IMR-90 (cell line): Measurements from ENCODE around the gene ATP13A1. TPM values are rescaled to one million over a fixed set of nuclear protein-coding genes. Genes with fewer than 3 reads are reported as not detected.
"Not testable (repeated sequence)": the region's sequence is repeated elsewhere in the genome, so short reads cannot be mapped to it uniquely, and the experiment has no call there.

ENCODE experiments used
- ATAC-seq: fragments of 200-7000 bp; cut with Tn5 transposase; 2 replicates; pipeline ENCODE4 v1.9.1; 2020; ENCODE audit warnings: low read depth, mild to moderate bottlenecking, moderate library complexity
- BruUV-seq: library from RNA; stranded (reverse); fragments of 400-500 nt; replicated peaks from 2 replicates; lab custom pipeline; 2021; lab: Mats Ljungman, UMichigan
- CTCF ChIA-PET: fragments of 300-600 bp; formaldehyde crosslinking; extraction: SDS; loops from one replicate; lab custom pipeline; 2021; ENCODE audit warnings: antibody characterized with exemption; lab: Yijun Ruan, JAX
- POLR2A ChIA-PET: fragments of 300-600 bp; sonication (Branson Sonifier 250); formaldehyde crosslinking; loops from one replicate; lab custom pipeline; 2022; ENCODE audit warnings: antibody characterized with exemption; ENCODE audit not compliant: unreplicated experiment; lab: Charles Lee
- DNase-seq: peaks from one replicate; pipeline ENCODE4 v3.0.0; 2013
- H2AFZ ChIP-seq: replicated peaks from 2 replicates; pipeline ENCODE3; 2013; ENCODE audit warnings: low read length, mild to moderate bottlenecking; ENCODE audit not compliant: poor library complexity
- H2AK5ac ChIP-seq: 2 replicates; pipeline ENCODE4 v1.6.1; 2013; ENCODE audit warnings: low read depth, low read length, inconsistent platforms
- H2AK9ac ChIP-seq: replicated peaks from 2 replicates; pipeline ENCODE3; 2013; ENCODE audit warnings: mild to moderate bottlenecking, low read depth, low read length, moderate library complexity; ENCODE audit not compliant: poor library complexity
- H2BK120ac ChIP-seq: 2 replicates; pipeline ENCODE4 v1.6.1; 2013; ENCODE audit warnings: low read depth, low read length, inconsistent platforms
- H2BK15ac ChIP-seq: 3 replicates; pipeline ENCODE4 v1.6.1; 2013; ENCODE audit warnings: low read depth, low read length, inconsistent platforms
- H2BK20ac ChIP-seq: 2 replicates; pipeline ENCODE4 v1.6.1; 2013; ENCODE audit warnings: low read depth, mild to moderate bottlenecking, inconsistent platforms, low read length, moderate library complexity
- H2BK5ac ChIP-seq: 2 replicates; pipeline ENCODE4 v1.6.1; 2013; ENCODE audit warnings: mild to moderate bottlenecking, low read depth, low read length, inconsistent platforms; ENCODE audit not compliant: poor library complexity, severe bottlenecking
- H3K14ac ChIP-seq: replicated peaks from 2 replicates; pipeline ENCODE4 v1.6.1; 2013; ENCODE audit warnings: low read depth, low read length, inconsistent platforms
- H3K18ac ChIP-seq: 2 replicates; pipeline ENCODE4 v1.6.1; 2013; ENCODE audit warnings: low read depth, low read length, control low read depth
- H3K23ac ChIP-seq: 2 replicates; pipeline ENCODE4 v1.6.1; 2013; ENCODE audit warnings: low read depth, low read length, inconsistent platforms
- H3K27ac ChIP-seq: 2 replicates; pipeline ENCODE4 v1.5.1; 2013; ENCODE audit warnings: mild to moderate bottlenecking, control low read depth, low read length; ENCODE audit not compliant: insufficient read depth
- H3K27me3 ChIP-seq: 2 replicates; pipeline ENCODE4 v1.6.1; 2013; ENCODE audit warnings: low read length; ENCODE audit not compliant: control insufficient read depth, insufficient read depth
- H3K36me3 ChIP-seq: 2 replicates; pipeline ENCODE4 v1.6.1; 2013; ENCODE audit warnings: low read length, mixed read lengths; ENCODE audit not compliant: control insufficient read depth, insufficient read depth
- H3K4ac ChIP-seq: 2 replicates; pipeline ENCODE4 v1.6.1; 2013; ENCODE audit warnings: low read depth, low read length, inconsistent platforms
- H3K4me1 ChIP-seq: 2 replicates; pipeline ENCODE4 v1.6.1; 2013; ENCODE audit warnings: low read length, mixed read lengths; ENCODE audit not compliant: control insufficient read depth, insufficient read depth
- H3K4me2 ChIP-seq: 2 replicates; pipeline ENCODE4 v1.6.1; 2013; ENCODE audit warnings: low read depth, mild to moderate bottlenecking, control low read depth, low read length, moderate library complexity
- H3K4me3 ChIP-seq: 2 replicates; pipeline ENCODE4 v1.5.1; 2013; ENCODE audit warnings: low read depth, mild to moderate bottlenecking, control low read depth, low read length, moderate library complexity; ENCODE audit not compliant: insufficient read depth
- H3K56ac ChIP-seq: 2 replicates; pipeline ENCODE4 v1.6.1; 2013; ENCODE audit warnings: low read length, inconsistent platforms; ENCODE audit not compliant: insufficient read depth; ENCODE audit errors: extremely low read depth
- H3K79me1 ChIP-seq, 2 experiments: 2 replicates each; pipeline ENCODE4 v1.6.1; 2013; ENCODE audit warnings: low read length in 2 of 2, inconsistent platforms in 1 of 2, low read depth in 1 of 2
- H3K9ac ChIP-seq: 2 replicates; pipeline ENCODE4 v1.6.1; 2013; ENCODE audit warnings: low read depth, low read length, control low read depth
- H3K9me1 ChIP-seq: 2 replicates; pipeline ENCODE4 v1.6.1; 2013; ENCODE audit warnings: low read length, inconsistent platforms; ENCODE audit not compliant: insufficient read depth
- H3K9me3 ChIP-seq: 2 replicates; pipeline ENCODE4 v1.6.1; 2013; ENCODE audit warnings: low read length; ENCODE audit not compliant: control insufficient read depth, insufficient read depth
- H4K20me1 ChIP-seq: 2 replicates; pipeline ENCODE4 v1.6.1; 2013; ENCODE audit warnings: low read length, inconsistent platforms; ENCODE audit not compliant: insufficient read depth
- H4K5ac ChIP-seq: 2 replicates; pipeline ENCODE4 v1.6.1; 2013; ENCODE audit warnings: mild to moderate bottlenecking, low read depth, low read length, control low read depth
- H4K8ac ChIP-seq, 2 experiments: 2 replicates each; pipeline ENCODE4 v1.6.1; 2013; ENCODE audit warnings: low read depth in 2 of 2, low read length in 2 of 2, control low read depth in 1 of 2, inconsistent platforms in 1 of 2
- H4K91ac ChIP-seq: 2 replicates; pipeline ENCODE4 v1.6.1; 2013; ENCODE audit warnings: low read depth, low read length, inconsistent platforms; ENCODE audit not compliant: insufficient read depth
- WGBS, 2 experiments: methylation state at CpG; one replicate each; pipeline versions ENCODE4 v1.1.5 to v1.1.7; 2013; ENCODE audit warnings: missing lambda C conversion rate in 2 of 2; ENCODE audit not compliant: insufficient read length in 1 of 2; ENCODE audit errors: extremely low coverage in 2 of 2; 5-methylcytosine and 5-hydroxymethylcytosine counted together
- dilution Hi-C: fragments of 300-500 bp; cut with HindIII; formaldehyde crosslinking; loops from one replicate; pipeline ENCODE4 v1.14.3; 2018; ENCODE audit warnings: low sequenced_read_pairs; ENCODE audit not compliant: unreplicated experiment
- in situ Hi-C: fragments of 300-500 bp; cut with MboI; formaldehyde crosslinking; loops from 3 replicates; pipeline ENCODE4 v1.14.3; 2019; ENCODE audit warnings: low sequenced_read_pairs, inconsistent platforms, mixed read lengths
- intact Hi-C: fragments of 100-400 bp; cut with micrococcal nuclease; formaldehyde crosslinking; loops from 2 replicates; pipeline ENCODE4 v1.10.0; 2022
- polyA plus RNA-seq, 3 experiments: library from polyadenylated mRNA; depleted of rRNA; stranded (reverse); fragments of >200 nt; gene quantifications; 2 replicates each; pipeline ENCODE4 v1.2.3, GENCODE V29; 2012; ENCODE audit warnings: low replicate concordance in 1 of 3
- total RNA-seq: library from RNA; depleted of rRNA; stranded (reverse); fragments of >200 nt; gene quantifications from 2 replicates; pipeline ENCODE4 v1.2.3, GENCODE V29; 2012

The ATP13A1 gene
- total and polyA plus RNA-seq, 2 of the 4 experiments (the other 2 are of a cell fraction), result 13.3 to 43.8 TPM

- H4K91ac ChIP-seq, H3K18ac ChIP-seq, H2AK5ac ChIP-seq, H2BK15ac ChIP-seq, H2AK9ac ChIP-seq, H3K4me1 ChIP-seq, H3K23ac ChIP-seq, H3K14ac ChIP-seq, H2BK5ac ChIP-seq, in situ Hi-C loops, H3K79me1 ChIP-seq, H3K56ac ChIP-seq, ATAC-seq, CTCF ChIA-PET, dilution Hi-C loops, H2BK20ac ChIP-seq, H3K4me2 ChIP-seq, DNase-seq, H3K9ac ChIP-seq, H3K36me3 ChIP-seq, H4K20me1 ChIP-seq, intact Hi-C loops, H4K8ac ChIP-seq, H3K9me3 ChIP-seq, H4K5ac ChIP-seq, POLR2A ChIA-PET, H2AFZ ChIP-seq, H3K4ac ChIP-seq, H3K4me3 ChIP-seq, BruUV-seq, H2BK120ac ChIP-seq, H3K27me3 ChIP-seq, H3K27ac ChIP-seq: not testable (repeated sequence)
- WGBS, 2 experiments, result 100% methylated on average over 2 of the region's 20 CpGs; no CpG with 5 or more reads in 1 of the 2 experiments
- peaks cover 11% of the 10 kb centered on the region for H3K9me1 ChIP-seq
These were observed 64.6 kb downstream of the ATP13A1 start for GRCh38 chr19:19598728-19599451.
